ENCODE measurements around the gene VPS4A.
"Not testable (repeated sequence)": the region's sequence is repeated elsewhere in the genome, so short reads cannot be mapped to it uniquely, and the experiment has no call there.

VPS4A gene

DNA sequence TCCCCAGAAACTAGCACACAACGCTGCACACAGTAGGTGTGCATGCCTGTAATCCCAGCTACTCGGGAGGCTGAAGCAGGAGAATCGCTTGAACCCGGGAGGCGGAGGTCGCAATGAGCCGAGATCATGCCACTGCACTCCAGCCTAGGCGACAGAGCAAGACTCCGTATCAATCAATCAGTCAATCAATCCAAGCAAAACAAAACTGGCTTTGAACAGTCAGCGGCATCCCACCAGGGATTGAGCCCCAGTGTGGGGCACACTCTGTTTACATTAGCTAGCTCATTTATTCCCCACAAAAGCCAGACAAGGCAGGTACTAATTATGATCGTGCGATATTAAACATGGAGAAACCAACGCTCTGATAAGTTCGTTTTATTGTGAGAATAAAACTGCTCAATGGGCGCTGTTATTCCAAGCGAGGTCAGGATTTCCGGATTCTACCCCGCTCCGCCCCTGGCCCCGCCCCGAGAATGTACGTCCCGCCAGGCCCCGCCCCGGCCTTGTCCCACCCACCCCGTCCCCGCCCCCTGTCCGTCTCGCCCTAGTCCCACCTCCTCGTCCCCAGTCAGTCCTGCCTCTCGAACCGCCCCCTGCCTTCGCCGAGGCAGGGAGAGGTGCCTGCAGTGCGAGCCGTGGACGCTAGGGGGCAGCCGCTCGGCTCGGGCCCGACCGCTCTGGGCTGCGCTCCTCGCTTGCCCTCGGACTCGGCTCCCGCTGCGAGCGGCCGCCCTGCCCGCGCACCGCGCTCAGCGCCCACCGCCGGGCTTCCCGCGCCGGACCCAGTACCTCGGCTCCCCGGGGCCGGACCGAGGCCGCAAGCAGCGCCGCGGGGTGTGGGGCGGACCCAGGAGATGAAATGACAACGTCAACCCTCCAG lies at the start of gene VPS4A:
TSS of gene VPS4A (plus strand) at position 698 of the 880 bp plus-strand sequence. CDS start at position 860, 162 bp downstream.
- peak; percentile 93 for DNase-seq (ENCODE audit: low read depth)

DNA sequence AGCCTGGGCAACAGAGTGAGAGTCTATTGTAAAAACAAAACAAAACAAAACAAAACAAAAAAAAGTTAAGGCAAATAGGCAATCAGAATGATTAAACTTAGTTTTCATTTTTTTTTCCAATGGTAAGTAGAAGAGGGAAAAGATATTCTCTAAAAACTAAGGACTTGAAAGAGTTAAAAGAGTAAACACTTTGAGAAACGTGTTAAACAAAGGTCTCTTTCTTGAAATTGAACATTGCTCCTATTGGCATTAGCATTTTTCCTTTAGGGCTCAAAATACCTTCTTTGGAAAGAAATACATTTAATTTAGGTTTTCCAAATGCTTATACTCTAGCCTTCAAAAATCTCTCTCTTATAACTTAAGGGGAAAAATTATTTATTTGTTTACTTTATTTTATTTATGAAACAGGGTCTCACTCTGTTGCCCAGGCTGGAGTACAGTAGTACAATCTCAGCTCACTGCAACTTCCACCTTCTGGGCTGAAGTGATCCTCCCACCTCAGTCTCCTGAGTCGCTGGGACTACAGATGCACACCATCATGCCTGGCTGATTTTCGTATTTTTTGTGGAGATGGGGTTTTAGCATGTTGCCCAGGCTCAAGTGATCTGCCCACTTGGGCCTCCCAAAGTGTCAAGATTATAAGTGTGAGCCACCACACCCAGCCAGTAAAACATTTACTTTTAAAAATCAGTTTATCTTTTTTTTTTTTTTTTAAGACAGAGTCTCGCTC lies 44.7 kb upstream of the VPS4A start:
- DNase-seq (ENCODE audit: low read depth), result no peak

DNA sequence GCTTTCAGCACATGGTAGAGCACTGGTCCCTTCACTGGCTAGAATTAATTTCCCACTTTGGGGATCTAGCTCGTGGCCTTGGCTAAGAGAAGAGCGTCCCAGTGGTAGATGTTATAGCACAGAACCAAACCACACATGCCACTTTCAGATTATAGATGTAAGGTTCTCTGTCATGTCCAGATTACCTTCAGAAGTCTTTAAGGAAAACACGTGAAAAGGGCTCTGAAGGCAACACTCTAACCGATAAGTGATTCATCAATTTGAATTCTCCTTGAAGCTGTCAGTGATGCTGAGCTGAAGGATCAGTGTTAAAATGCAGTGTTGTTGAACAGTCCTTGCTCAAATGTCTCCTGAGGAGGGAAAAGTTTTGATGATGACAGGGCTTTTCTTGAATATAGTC lies 43.5 kb upstream of the VPS4A start:
- no peak for DNase-seq (ENCODE audit: low read depth)

DNA sequence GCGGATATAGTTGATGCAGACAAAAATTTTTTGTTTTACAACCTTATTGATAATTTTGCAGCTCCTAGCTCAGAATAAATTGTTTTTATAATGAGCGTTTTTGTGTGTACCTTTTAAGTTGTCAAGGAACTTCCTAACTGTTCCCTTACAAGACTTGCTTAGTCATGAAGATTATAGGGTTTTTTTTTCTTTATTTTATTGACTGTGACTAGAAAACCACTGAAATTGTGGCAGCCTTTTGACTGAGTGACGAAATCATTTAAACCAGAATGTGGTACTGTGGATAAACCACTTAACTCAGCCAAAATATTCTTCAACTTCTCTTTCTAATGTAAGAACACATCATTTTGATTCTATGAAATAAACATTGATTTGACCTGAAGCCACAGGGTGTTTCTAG lies 40.8 kb upstream of the VPS4A start:
- DNase-seq (ENCODE audit: low read depth), result no peak

DNA sequence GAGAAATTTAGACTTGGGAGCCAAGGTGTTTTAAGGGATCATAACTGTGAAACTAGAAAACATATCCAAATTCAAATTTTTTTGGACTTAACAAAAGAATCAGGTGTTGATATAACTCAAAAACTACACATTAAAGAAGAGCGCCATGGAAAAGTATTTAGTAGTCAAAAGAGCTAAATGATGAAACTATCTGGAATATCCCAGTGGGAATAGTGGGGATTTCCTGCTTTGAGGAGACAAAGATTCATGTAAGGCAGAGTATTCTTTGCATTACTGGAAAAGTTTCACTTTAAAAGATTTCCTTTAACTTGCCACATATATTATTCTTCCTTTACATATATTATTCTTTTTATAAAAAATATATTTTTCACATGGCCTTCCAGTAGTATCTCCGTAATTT lies 40.3 kb upstream of the VPS4A start:
- DNase-seq (ENCODE audit: low read depth), result no peak

DNA sequence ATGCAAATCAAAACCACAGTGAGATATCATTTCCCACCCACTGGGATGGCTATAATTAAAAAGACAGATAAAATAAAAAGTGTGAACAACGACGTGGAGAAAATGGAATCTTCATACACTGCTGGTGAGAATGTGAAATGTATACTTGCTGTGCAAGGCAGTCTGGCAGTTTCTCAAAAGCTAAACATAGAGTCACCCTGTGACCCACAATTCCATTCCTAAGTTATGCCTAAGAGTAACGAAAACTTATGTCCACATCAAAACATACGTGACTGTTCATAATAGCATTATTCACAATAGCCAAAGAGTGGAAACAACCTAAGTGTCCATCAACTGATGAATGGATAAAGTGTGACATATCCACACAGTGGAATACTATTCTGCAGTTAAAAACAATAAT lies 38.1 kb upstream of the VPS4A start:
- no peak for DNase-seq (ENCODE audit: low read depth)

DNA sequence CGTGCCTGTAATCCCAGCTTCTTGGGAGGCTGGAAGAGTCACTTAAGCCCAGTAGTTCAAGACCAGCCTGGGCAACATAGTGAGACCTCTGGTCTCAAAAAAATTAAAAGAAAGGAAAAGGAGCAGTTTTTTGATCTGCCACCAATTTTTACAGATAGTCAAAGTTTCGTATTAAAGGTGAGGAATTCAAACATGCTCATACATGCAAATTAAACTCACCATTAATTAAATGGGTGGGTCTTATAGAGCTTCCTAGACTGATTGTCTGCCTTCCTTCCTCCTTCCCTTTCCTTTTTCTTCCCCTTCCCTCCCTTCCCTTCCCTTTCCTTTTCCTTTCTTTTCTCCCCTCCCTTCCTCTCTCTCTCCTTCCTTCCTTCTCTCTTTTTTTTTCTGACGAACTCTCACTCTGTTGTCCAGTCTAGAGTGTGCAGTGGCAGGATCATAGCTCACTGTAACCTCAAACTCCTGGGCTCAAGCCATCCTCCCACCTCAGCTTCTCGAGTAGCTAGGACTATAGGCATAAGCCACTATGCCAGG lies 36.4 kb upstream of the VPS4A start:
- no peak for DNase-seq (ENCODE audit: low read depth)

DNA sequence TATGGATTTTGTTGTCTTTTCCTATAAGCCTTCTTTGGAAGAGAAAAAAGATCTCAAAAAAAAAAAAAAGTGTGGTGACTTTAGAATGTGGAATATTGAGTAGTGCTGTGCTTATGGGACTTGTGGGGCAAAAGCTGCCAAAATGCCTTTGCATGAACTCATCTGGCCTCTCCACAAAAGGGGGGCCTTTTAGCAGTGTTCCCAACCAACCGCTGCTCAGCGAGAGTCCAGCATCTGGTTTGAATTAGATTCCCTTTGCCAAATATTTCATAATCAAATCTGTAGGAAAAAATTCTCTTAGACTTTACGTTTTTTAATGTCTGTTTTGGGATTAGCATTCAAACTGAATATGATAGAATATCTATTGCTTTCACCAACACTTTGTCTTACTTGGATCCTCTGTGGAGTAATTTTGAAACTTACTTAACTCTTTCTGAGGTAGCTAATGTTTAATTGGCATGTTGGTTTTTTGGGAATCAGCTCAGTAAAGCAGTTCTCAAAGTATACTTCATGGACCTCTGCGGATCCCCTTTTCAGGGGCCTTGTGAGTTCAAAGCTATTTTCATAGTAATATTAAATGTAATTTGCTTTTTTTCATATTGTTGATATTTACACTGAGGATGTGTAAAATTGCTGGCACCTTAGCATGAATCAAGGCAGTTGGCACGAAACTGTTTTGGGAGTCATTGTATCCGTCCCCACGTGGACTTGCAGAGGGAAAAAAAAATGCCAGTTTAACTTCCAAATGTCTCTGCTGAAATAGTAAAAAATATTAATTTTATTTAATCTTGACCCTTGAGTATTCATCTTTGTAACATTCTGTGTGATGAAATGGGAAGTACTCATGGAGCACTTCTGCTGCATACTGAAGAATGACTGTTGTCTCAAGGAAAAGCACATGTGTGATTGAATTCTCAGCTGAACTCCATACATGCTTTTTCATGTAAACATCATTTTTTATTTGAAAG lies 34.7 kb upstream of the VPS4A start:
- peak; percentile 95 for DNase-seq (ENCODE audit: low read depth)

DNA sequence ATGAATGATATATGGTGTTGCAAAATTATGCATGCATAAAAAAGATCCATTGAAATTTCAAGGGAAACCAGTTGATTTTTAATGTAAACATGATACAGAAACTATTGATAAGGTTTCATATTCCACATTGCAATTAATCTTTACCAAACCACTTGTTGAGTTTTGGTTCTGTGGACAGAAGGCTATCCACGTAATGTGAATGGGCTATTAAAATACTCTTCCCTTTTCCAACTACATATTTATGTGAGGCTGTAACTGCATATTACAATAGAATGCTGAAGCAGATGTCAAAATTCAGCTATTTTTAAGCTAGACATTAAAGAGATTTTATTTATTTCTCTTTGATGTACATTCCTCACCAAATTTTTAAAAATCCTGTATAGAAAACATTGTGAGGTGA lies 33.7 kb upstream of the VPS4A start:
- DNase-seq (ENCODE audit: low read depth), result no peak

DNA sequence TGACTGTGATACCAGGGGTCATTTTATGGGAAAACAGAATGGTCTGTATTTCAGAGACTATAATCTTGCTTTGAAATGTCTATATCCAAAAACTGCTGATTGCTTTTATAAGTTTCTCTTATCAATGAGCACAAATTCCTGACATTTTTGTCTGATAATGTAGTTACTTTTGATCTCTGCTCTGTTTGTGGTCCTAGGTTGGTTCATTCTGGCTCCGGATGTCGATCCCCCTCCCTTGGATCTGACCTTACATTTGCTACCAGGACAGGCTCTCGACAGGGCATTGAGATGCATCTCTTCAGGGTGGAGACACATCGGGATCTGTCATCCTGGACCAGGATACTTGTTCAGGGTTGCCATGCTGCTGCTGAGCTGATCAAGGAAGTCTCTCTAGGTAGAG lies 27.3 kb upstream of the VPS4A start:
- DNase-seq (ENCODE audit: low read depth), result no peak

DNA sequence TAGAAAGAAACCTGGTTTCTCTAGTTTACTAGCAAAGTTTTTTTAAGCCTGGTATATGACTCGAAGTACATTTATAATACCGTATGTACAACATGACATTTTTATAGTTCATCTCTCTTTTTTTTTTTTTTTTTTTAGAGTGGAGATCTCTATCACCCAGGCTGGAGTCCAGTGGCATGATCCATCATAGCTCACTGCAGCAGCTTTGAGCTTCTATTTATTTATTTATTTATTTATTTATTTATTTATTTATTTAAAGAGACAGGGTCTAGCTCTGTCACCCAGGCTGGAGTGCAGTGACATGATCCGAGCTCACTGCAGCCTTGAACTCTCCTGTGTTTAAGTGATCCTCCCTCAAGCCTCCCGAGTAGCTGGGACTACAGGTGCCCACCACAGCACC lies 25.9 kb upstream of the VPS4A start:
- DNase-seq (ENCODE audit: low read depth), result no peak

DNA sequence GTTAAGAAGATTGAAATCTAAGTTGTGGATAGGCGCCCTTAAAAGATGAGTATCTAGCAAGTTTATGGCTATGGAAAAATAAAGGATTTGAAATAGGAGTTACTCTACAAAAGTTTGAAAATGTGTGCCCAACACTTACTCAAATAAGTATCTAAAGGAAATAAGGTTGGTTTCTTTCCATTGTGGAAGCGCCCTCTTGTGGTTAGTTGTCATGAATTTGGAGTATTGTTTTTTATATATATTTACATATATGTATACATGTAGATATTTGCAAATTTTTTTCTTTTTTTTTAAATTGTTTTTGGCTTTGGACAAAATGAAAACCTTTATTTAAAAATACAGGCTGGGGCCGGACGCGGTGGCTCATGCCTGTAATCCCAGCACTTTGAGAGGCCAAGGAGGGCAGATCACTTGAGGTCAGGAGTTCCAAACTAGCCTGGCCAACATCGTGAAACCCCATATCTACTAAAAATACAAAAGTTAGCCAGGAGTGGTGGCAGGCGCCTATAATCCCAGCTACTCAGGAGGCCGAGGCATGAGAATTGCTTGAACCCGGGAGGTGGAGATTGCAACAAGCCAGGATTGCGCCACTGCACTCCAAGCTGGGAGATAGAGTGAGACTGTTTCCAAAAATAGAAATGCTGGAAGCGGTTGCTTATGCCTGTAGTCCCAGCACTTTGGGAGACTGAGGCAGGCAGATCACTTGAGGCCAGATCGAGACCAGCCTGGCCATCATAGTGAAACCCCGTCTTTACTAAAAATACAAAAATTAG lies 24.0 kb upstream of the VPS4A start:
- no peak for DNase-seq (ENCODE audit: low read depth)

DNA sequence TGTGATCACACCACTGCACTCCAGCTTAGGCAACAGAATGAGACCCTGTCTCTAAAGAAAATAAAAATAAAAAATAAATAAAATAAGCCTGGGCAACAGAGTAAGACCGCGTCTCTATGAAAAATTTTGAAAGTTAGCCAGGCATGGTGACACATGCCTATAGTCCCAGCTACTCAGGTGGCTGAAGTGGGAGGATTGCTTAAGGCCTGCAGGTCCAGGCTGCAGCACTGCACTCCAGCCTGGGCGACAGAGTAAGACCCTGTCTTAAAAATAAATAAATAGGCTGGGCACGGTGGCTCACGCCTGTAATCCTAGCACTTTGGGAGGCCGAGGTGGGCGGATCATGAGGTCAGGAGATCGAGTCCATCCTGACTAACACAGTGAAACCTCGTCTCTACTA lies 19.5 kb upstream of the VPS4A start:
- DNase-seq (ENCODE audit: low read depth), result not testable (repeated sequence)

DNA sequence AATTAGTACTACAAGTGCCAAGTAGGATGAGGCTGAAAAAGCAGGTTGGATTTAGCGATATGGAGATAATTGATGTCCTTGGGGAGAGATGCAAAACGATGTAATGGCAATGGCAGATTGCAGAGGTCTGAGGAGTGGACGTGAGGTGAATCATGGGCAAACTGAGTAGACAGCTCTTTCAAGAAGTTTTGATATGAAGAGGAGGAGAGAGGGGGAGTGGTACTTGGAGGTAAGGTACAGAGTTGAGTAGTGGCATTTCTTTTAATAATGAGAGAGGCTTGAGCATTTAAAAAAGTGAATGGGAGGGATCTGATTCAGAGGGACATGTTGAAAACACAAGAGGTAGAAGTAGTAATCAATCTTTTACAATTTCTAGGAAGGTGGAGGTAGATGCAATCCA lies 17.7 kb upstream of the VPS4A start:
- DNase-seq (ENCODE audit: low read depth), result no peak

DNA sequence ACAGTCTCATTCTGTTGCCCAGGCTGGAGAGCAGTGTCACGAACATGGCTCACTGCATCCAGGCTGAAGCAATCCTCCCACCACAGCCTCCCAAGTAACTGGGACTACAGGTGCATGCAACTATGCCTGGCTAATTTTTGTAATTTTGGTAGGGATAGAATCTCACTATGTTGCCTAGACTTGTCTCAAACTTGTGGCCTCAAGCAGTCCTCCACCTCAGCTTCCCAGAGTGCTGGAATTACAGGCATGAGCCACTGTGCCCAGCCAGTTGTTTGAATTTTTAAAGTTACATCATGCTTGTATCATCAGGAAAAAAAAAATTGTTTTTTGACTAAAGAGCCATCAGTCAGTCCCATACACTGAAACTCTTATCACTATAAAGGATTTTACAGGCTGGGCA lies 17.1 kb upstream of the VPS4A start:
- DNase-seq (ENCODE audit: low read depth), result no peak

DNA sequence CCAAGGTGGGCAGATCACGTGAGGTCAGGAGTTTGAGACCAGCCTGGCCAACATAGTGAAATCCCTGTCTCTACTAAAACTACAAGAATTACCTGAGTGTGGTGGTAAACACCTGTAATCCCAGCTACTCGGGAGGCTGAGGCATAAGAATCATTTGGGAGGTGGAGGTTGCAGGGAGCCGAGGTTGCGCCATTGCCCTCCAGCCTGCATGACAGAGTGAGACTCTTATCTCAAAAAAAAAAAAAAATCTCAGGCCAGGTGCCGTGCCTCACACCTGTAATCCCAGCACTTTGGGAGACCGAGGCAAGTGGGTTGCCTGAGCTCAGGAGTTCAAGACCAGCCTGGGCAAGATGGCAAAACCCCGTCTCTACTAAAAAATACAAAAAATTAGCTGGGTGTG lies 14.4 kb upstream of the VPS4A start:
- DNase-seq (ENCODE audit: low read depth), result not testable (repeated sequence)

DNA sequence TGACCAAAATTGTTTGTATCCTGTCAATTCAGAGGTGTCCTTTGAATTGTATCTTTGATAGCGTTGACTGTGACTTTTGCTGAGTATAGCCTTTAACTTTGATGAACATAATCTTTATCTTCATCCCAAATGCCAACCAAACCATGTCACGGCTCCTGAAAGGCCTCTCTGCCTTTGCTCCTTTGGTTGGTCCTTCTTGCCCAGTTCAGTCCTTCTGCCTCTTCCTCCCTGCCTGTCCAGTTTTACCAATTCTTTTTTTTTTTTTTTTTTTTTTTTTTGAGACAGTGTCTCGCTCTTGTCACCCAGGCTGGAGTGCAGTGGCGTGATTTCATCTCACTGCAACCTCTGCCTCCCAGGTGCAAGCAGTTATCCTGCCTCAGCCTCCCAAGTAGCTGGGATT lies 12.9 kb upstream of the VPS4A start:
- no peak for DNase-seq (ENCODE audit: low read depth)

DNA sequence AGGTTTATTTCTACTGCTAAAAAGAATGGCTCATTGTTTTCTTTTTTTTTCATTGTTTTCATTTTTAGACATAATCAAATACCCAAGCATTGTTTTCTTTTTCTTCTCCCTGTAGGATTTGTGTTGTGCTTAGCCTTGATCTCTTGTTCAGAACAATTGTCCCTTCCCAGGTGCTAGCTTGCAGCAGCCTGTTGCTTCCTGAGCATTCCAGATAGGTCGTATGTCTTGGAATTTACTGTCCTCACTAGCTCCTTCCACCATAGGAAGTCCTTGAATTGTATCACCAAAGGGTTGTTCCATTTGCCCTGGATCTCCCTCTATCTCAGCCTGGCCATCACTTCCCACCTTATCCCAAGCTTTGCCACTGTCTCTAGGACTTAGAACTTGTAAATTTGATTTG lies 10.0 kb upstream of the VPS4A start:
- DNase-seq (ENCODE audit: low read depth), result no peak

DNA sequence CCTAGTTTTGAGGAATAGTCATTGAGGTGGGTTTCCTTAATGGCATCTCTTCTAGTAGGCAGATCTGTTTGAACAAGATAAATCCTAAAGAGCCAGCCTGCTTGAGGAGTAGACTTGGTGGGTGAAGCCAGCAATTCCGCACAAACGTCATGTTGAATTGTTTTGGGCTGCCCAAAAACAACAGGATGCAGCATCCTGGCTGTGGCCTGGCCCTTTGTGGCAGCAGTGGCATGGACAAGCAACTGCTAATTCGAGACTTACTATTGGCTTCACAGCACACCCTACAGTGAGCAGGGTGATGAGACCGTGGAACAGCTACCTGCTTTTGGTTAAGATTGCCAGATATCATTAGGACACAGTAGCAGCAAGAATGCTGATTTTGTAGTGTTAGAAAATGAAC lies 9.3 kb upstream of the VPS4A start:
- DNase-seq (ENCODE audit: low read depth), result no peak

DNA sequence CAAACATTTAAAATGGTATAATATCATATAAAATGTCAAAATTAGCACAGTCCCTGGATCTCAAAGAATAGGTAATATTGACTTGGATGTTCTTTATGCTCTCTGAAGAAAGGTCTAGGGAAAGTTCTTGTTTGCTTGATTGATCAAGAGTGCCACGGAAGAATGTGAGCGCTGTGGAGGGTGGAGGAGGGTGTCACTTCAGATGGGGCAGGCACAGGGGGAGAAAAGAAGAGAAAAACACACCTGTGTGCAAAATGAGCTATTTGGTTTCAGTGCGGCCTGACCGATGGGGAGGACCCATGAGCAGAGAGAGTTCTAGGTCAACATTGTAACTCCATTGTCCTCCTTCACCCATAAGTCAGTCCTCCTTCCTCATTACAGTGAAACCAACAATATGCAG lies 8.8 kb upstream of the VPS4A start:
- no peak for DNase-seq (ENCODE audit: low read depth)

DNA sequence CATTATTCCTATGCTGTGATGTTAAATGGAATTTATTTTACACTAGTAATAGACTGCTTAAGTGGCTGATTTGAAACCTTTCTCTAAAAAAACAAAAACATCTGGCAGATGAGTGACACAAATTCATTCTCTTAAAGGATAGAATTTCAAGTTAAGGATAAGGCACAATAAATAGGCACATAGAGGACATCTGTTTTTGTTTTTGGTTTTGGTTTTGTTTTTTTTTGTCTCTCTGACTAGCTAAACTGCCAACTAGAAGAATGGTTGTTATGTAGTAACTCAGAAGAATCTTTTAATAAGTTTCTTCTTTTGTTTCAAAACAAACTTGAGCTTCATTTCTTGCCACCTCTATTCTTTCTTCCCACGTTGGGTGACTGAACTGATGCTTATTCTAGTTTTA lies 5.1 kb upstream of the VPS4A start:
- DNase-seq (ENCODE audit: low read depth), result no peak

All from GM04504 (cell line).